A673 (cell line): Measurements from ENCODE around the gene CANX. TPM values are rescaled to one million over a fixed set of nuclear protein-coding genes. Genes with fewer than 3 reads are reported as not detected.

Experiments used
- BruUV-seq: library from RNA; stranded (reverse); fragments of 400-500 nt; replicated peaks from 2 replicates; lab custom pipeline; 2021; lab: Mats Ljungman, UMichigan
- CTCF ChIA-PET: fragments of 300-600 bp; sonication (Branson Sonifier 250); formaldehyde crosslinking; loops from one replicate; lab custom pipeline; 2022; ENCODE audit warnings: antibody characterized with exemption; lab: Charles Lee
- POLR2A ChIA-PET: fragments of 300-600 bp; sonication (Branson Sonifier 250); formaldehyde crosslinking; loops from one replicate; lab custom pipeline; 2022; ENCODE audit warnings: antibody characterized with exemption; ENCODE audit not compliant: low non-redundant PET; lab: Charles Lee
- DNase-seq: peaks from one replicate; pipeline ENCODE4 v3.0.0-alpha.2; 2015; ENCODE audit warnings: low spot score
- H3K27ac ChIP-seq: fragments of 200-600 bp; sonication (generic); 2 replicates; pipeline ENCODE4 v1.5.1; 2016; ENCODE audit warnings: mixed run types, low read depth, mild to moderate bottlenecking, mixed read lengths, antibody characterized with exemption, low read length; ENCODE audit not compliant: poor library complexity, severe bottlenecking
- H3K27me3 ChIP-seq: fragments of 200-600 bp; sonication (generic); replicated peaks from 2 replicates; pipeline ENCODE4 v1.6.1; 2017; ENCODE audit warnings: mixed run types, low read depth, mild to moderate bottlenecking, mixed read lengths, antibody characterized with exemption, low read length; ENCODE audit not compliant: insufficient read depth, poor library complexity
- H3K36me3 ChIP-seq: fragments of 200-600 bp; sonication (generic); 2 replicates; pipeline ENCODE4 v1.6.1; 2016; ENCODE audit warnings: mixed run types, mild to moderate bottlenecking, mixed read lengths, antibody characterized with exemption, low read length; ENCODE audit not compliant: insufficient read depth, poor library complexity, severe bottlenecking
- H3K4me1 ChIP-seq: fragments of 200-600 bp; sonication (generic); 2 replicates; pipeline ENCODE4 v1.6.1; 2017; ENCODE audit warnings: mixed run types, mild to moderate bottlenecking, mixed read lengths, antibody characterized with exemption, low read length; ENCODE audit not compliant: insufficient read depth, poor library complexity, severe bottlenecking
- H3K4me3 ChIP-seq: fragments of 200-600 bp; sonication (generic); 2 replicates; pipeline ENCODE4 v1.5.1; 2016; ENCODE audit warnings: low read depth, mixed run types, mild to moderate bottlenecking, mixed read lengths, low read length; ENCODE audit not compliant: poor library complexity, severe bottlenecking
- H3K9me3 ChIP-seq: fragments of 200-600 bp; sonication (generic); 2 replicates; pipeline ENCODE4 v1.6.1; 2016; ENCODE audit warnings: mixed run types, low read depth, mild to moderate bottlenecking, mixed read lengths, antibody characterized with exemption, low read length; ENCODE audit not compliant: poor library complexity, severe bottlenecking
- EZH2 ChIP-seq: fragments of 200-600 bp; sonication (generic); IDR thresholded peaks from 2 replicates; pipeline ENCODE4 v1.6.1; 2017; ENCODE audit warnings: borderline replicate concordance, low read depth, mild to moderate bottlenecking, mixed read lengths, antibody characterized with exemption, low read length; ENCODE audit not compliant: poor library complexity, severe bottlenecking
- intact Hi-C: fragments of 100-400 bp; cut with micrococcal nuclease; formaldehyde crosslinking; loops from one replicate; pipeline ENCODE4 v1.10.0; 2022; ENCODE audit not compliant: unreplicated experiment
- total RNA-seq: library from RNA; stranded (reverse); gene quantifications from 2 replicates; pipeline ENCODE4 v1.2.3, GENCODE V29; 2021
- TF ChIP-seq, protein P1 (sequence below): fragments of 300-800, 200-600 bp; sonication (generic); conservative IDR thresholded peaks from 2 replicates; pipeline ENCODE4 v1.5.1; 2017; ENCODE audit warnings: low read depth, mild to moderate bottlenecking, antibody characterized with exemption, low read length, moderate library complexity, mixed read lengths

CANX gene
- total RNA-seq, 1 experiment from 2014 or later, result 609 TPM

DNA sequence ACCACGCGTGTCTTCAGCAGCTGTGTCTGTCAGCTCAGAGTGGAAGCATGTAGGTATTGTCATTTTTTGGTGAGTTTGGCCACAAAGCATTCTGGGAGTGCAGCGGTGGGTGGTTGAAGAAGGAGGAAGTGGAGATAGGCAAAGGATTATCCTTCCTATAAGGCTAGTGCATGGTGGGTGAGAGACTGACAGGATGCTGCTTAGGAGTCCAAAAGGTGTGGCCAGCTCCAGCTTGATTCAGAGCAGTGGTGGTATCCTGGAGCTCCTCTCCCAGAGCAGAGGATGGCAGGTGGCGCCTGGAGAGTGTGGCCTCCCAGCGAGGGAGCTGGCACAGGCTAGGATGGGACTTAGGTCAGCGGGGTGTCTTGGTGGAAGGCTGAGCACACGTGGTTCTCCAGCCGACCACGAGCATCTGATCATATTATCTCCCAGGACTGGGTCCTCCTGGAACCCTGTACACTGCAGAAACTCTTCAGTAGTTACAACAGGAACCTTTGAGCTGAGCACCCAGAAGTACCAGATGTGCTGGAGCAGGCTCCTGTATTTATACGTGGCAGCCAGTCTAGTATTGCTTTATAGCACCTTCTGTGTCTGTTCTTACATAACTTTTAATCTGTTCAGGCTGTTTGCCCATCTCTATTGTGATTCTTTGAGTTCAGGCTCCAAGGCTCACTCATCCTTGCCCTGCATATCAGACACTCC, 63.5 kb downstream of the CANX start:
- POLR2A ChIA-PET, result no interaction called here
- intact Hi-C loops, result loop anchor here (2.0 kb wide), 1 partner anchor 35 kb away; no protein-coding TSS in a partner anchor
- peak; percentile 43 for DNase-seq

GRCh38 chr5:179762781-179763176, 64.0 kb downstream of the CANX start:
- peaks cover 22% of the 10 kb centered on the region for H3K36me3 ChIP-seq
- peak; percentile 32 for DNase-seq
- intact Hi-C loops, result loop anchor here (2.0 kb wide), 1 partner anchor 34 kb away; no protein-coding TSS in a partner anchor
- BruUV-seq, result no TSS peak
- H3K9me3 ChIP-seq, result no peaks in the 10 kb centered on the region
- ChIA-PET CTCF (interaction anchor here (0.6 to 1.3 kb wide), 3 partner anchors 9 to 554 kb away, joined by 3 to 5 read pairs (median 3); no protein-coding TSS in a partner anchor), POLR2A (no interaction called here)
- TF ChIP-seq, protein P1, sequence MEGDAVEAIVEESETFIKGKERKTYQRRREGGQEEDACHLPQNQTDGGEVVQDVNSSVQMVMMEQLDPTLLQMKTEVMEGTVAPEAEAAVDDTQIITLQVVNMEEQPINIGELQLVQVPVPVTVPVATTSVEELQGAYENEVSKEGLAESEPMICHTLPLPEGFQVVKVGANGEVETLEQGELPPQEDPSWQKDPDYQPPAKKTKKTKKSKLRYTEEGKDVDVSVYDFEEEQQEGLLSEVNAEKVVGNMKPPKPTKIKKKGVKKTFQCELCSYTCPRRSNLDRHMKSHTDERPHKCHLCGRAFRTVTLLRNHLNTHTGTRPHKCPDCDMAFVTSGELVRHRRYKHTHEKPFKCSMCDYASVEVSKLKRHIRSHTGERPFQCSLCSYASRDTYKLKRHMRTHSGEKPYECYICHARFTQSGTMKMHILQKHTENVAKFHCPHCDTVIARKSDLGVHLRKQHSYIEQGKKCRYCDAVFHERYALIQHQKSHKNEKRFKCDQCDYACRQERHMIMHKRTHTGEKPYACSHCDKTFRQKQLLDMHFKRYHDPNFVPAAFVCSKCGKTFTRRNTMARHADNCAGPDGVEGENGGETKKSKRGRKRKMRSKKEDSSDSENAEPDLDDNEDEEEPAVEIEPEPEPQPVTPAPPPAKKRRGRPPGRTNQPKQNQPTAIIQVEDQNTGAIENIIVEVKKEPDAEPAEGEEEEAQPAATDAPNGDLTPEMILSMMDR, result no peak
- TF ChIP-seq EZH2, result no peak
- peaks cover 53% of the 10 kb centered on the region for H3K4me1 ChIP-seq
- no peaks in the 10 kb centered on the region for H3K27me3 ChIP-seq
- H3K4me3 ChIP-seq, result no peak overlapping the region
- peak overlapping the region; percentile 38 for H3K27ac ChIP-seq

More for the DNA sequence above, 63.5 kb downstream of the CANX start:
- BruUV-seq, result no TSS peak
- H3K27ac ChIP-seq, result peak overlapping the region; percentile 38
- TF ChIP-seq, protein P1, result no peak
- no peak for TF ChIP-seq EZH2
- H3K27me3 ChIP-seq, result no peaks in the 10 kb centered on the region
- no peaks in the 10 kb centered on the region for H3K9me3 ChIP-seq
- peaks cover 20% of the 10 kb centered on the region for H3K36me3 ChIP-seq
- no peak overlapping the region for H3K4me3 ChIP-seq
- CTCF ChIA-PET, result interaction anchor here (1.3 kb wide), 1 partner anchor 40 kb away, joined by 5 read pairs; no protein-coding TSS in a partner anchor
- H3K4me1 ChIP-seq, result peaks cover 51% of the 10 kb centered on the region

DNA sequence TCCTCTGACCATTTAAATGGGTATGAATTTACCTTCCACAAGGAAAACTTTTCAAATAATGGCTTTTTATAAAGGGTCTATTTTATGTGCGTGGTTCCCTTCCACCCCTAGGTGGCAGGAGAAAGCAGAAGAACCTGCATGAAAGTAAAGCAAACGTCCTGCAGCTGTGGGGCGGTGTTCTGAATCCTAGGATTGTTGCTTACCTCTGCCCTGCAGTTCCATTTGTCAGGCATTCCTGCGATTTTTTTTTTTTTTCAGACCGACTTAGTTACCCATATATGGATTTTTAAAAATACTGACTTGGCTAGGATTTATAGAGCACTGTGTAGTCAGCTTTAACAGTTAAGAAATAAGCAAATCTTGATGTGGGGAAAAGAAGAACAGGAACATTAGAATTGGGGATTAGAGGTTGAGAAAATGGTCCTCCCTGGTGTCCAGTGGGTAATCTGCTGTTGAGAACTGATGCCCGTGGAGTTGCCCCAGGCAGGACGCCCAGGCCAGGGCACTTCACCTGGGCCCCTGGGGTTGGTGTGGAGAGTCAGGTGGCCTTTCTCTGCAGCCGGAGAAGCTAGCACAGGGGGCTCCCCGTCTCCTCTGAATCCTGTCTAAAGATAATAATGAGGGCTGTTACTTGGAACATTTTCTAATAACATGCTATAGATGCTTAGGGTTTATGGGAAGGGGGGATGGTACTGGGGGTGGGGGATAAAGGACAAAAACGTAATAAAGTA, 64.6 kb downstream of the CANX start:
- peak overlapping the region; percentile 10 for H3K27ac ChIP-seq
- ChIA-PET POLR2A (no interaction called here), CTCF (interaction anchor here (0.6 to 1.3 kb wide), 4 partner anchors 8 to 553 kb away, joined by 3 to 5 read pairs (median 3); no protein-coding TSS in a partner anchor)
- no peaks in the 10 kb centered on the region for H3K9me3 ChIP-seq
- peaks cover 53% of the 10 kb centered on the region for H3K4me1 ChIP-seq
- H3K27me3 ChIP-seq, result no peaks in the 10 kb centered on the region
- DNase-seq, result peak; percentile 75
- no peak for TF ChIP-seq EZH2
- TF ChIP-seq, protein P1, result peak; percentile 83
- BruUV-seq, result no TSS peak
- intact Hi-C loops, result loop anchor here (2.0 kb wide), 1 partner anchor 33 kb away; no protein-coding TSS in a partner anchor
- no peak overlapping the region for H3K4me3 ChIP-seq
- H3K36me3 ChIP-seq, result peaks cover 23% of the 10 kb centered on the region
